ENCODE measurements around the gene CADM4.
A peak's percentile ranks its signal among the peaks of the same experiment; 100 is the strongest.

Gene CADM4

DNA sequence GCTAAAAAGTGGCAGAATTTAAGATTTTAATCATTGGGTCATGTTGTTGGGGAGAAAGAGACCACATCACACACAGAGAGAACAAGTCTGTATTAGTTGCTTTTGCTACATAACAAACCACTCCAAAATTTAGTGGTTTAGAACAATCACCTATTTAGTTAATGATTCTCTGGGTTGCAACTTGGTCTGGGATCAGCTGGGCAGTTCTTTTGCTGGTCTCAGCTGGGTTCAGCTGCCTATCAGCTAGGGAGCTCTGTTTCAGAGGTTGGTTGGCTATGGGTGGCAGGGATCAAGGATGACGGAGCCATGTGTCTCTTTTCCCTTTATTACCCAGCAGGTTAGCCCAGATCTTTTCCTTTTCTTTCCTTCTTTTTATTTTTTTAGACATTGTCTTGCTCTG lies 55.2 kb downstream of the CADM4 start:
- H3K9me3 ChIP-seq (ENCODE audit: control insufficient read depth, insufficient read depth, low read length): no peaks in the 10 kb centered on the region
- H3K9ac ChIP-seq (ENCODE audit: low read depth, low read length): no peak overlapping the region
- no peaks in the 10 kb centered on the region for H3K36me3 ChIP-seq (ENCODE audit: insufficient read depth, low read length)
- peaks cover 3% of the 10 kb centered on the region; the same call in 1 of the 2 replicates for H3K4me1 ChIP-seq (ENCODE audit: insufficient read depth, low read length)

DNA sequence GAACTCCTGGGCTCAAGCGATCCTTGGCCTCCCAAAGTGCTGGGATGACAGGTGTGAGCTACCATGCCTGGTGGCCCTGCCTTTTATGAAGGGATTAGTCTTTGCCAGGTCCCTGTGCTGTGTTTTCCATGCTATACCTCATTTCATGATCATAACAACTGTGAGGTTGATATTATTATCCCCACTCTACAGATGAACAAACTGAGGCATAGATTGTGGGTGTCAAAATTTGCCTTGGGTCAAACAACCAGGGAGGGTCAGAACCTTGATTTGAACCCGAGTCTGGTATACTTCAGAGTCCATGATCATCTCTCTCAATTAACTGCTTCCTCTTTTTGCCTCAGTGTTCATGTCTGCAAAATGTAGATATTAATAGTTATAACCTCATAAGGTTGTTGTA lies 57.2 kb downstream of the CADM4 start:
- Histone ChIP-seq H3K9me3 (ENCODE audit: control insufficient read depth, insufficient read depth, low read length) (no peaks in the 10 kb centered on the region; the same call in 1 of the 2 replicates), H3K36me3 (ENCODE audit: insufficient read depth, low read length) (no peaks in the 10 kb centered on the region), H3K9ac (ENCODE audit: low read depth, low read length) (no peak overlapping the region), H3K4me1 (ENCODE audit: insufficient read depth, low read length) (peaks cover 3% of the 10 kb centered on the region; the same call in 1 of the 2 replicates)

DNA sequence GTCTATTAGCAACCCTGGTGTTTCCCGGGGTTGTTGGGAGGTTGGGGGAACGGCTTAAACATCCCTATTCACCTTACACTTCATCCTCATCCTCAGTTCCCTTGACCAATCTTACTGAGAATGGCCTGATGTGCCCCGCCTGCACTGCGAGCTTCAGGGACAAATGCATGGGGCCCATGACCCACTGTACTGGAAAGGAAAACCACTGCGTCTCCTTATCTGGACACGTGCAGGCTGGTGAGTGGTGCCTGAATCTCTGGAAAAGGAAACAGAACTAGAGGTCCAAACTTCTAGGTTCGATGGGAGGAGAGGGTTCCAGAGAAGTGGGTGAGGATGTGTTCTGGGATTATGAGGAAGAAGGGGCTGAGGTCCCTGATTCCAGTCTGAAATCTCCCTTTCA lies 58.2 kb downstream of the CADM4 start:
- H3K36me3 ChIP-seq (ENCODE audit: insufficient read depth, low read length): no peaks in the 10 kb centered on the region
- H3K9ac ChIP-seq (ENCODE audit: low read depth, low read length): peak overlapping the region; percentile 61
- H3K9me3 ChIP-seq (ENCODE audit: control insufficient read depth, insufficient read depth, low read length): no peaks in the 10 kb centered on the region; the same call in 1 of the 2 replicates
- H3K4me1 ChIP-seq (ENCODE audit: insufficient read depth, low read length): peaks cover 3% of the 10 kb centered on the region; the same call in 1 of the 2 replicates

DNA sequence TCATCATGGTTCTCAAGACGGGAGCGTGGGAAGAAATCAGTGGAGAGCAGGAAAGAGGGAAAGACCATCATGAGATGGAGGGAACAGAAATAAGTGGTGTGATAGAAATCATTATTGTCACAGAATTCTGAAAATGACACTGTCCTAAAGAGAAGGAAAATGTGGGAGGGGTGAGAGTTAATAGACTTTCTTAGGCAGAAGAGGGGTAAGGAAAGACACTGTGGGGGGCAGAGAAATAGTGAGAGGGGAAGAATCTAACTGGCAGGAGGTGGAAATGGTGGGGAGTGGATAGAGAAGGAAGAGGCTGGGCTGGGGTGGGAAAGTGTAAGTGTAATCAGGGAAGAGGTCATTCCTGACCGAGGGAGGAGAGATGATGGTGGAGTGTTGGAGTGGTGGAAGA lies 60.9 kb downstream of the CADM4 start:
- Histone ChIP-seq H3K9me3 (ENCODE audit: control insufficient read depth, insufficient read depth, low read length) (no peaks in the 10 kb centered on the region; the same call in 1 of the 2 replicates), H3K9ac (ENCODE audit: low read depth, low read length) (no peak overlapping the region), H3K4me1 (ENCODE audit: insufficient read depth, low read length) (peaks cover 9% of the 10 kb centered on the region; the same call in 1 of the 2 replicates), H3K36me3 (ENCODE audit: insufficient read depth, low read length) (no peaks in the 10 kb centered on the region)

DNA sequence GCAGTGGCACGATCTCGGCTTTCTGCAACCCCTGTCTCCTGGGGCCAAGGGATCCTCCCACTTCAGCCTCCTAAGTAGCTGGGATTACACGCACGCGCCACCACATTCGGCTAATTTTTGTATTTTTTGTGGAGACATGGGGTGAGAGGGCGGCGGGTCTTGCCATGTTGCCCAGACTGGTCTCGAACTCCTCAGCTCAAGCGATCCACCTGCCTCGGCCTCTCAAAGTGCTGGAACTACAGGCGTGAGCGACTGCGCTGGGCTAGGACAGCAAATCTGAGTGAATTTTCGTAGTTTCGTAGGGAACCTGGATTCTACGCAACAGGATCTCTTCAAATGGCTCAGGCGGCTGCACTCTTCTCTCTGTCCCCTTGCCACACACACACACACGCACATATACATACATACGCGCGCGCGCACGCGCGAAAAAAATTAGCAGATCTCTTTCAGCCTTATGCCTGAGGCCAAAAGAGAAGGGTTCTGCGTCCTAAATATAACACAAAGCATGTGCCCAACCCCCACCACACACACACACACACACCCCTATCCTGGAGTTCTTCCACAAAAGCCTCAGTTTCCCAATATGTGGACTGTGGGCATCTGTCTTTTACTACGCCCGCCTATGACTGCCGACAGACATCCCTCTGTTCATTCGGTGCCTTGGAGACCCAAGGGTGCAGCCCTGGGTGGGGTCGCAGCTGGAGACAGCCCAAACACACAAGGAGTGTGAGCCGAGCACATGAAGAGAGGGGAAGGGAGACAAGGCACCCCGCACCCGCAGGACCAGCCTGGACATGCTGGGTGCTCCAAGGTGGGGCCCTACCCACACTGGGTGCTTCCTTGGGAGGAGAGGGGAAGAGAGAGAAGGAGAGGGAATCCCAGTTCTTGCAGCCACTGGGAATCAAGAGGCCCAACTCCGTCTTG lies 63.4 kb downstream of the CADM4 start:
- Histone ChIP-seq H3K9me3 (ENCODE audit: control insufficient read depth, insufficient read depth, low read length) (no peaks in the 10 kb centered on the region; the same call in 1 of the 2 replicates), H3K36me3 (ENCODE audit: insufficient read depth, low read length) (no peaks in the 10 kb centered on the region; the same call in 1 of the 2 replicates), H3K9ac (ENCODE audit: low read depth, low read length) (peak overlapping the region; percentile 47), H3K4me1 (ENCODE audit: insufficient read depth, low read length) (peaks cover 6% of the 10 kb centered on the region; the same call in 1 of the 2 replicates)

DNA sequence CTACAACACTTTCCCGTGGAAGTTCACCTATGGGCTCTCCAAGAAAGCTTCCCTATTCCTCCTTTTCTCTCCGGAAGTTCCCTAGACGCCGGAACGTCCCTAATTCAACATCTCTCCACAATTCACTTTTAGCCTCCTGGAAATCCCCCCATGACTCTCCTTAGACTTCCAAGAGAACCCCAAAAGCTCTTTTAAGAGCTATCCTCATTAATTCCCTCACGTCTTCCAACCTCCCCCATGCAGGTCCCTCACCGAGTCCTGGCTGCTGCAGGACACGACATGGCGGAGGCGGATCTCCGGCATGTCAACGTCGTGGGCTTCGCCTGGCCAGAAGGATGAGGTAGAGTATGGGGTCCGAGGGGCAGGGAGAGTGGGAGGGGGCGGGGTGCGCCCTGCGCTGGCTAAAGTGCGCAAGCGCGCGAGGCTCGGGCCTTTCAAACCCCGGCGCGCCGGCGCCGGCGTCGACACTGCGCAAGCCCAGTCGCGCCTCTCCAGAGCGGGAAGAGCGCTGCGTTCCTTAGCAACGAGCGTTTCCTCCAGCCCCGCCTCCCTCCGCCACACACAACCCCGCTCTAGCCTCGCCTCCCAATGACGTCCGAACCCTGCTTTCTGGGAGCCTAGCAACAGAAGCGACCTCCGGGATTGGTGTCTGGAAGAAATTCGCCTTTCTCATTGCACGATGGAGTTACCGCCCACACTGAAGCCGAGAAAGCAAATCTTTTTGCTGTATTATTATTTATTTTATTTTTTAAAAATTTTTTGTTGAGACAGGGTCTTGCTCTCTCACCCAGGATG lies 64.3 kb downstream of the CADM4 start, which contains the start of the genes PINLYP and XRCC1:
PINLYP (plus strand) TSS at position 646 of the 795 bp plus-strand sequence. CDS start 1,391 bp downstream, outside the sequence.
XRCC1 (minus strand) TSS at position 372 of the 795 bp plus-strand sequence; CDS start at position 303, 69 bp downstream.
- Histone ChIP-seq H3K9ac (ENCODE audit: low read depth, low read length) (peak within 1 kb of the TSS; percentile 98), H3K9me3 (ENCODE audit: control insufficient read depth, insufficient read depth, low read length) (no peaks in the 10 kb centered on the region; the same call in 1 of the 2 replicates), H3K4me1 (ENCODE audit: insufficient read depth, low read length) (peaks cover 6% of the 10 kb centered on the region; the same call in 1 of the 2 replicates), H3K36me3 (ENCODE audit: insufficient read depth, low read length) (no peaks in the 10 kb centered on the region; the same call in 1 of the 2 replicates)

DNA sequence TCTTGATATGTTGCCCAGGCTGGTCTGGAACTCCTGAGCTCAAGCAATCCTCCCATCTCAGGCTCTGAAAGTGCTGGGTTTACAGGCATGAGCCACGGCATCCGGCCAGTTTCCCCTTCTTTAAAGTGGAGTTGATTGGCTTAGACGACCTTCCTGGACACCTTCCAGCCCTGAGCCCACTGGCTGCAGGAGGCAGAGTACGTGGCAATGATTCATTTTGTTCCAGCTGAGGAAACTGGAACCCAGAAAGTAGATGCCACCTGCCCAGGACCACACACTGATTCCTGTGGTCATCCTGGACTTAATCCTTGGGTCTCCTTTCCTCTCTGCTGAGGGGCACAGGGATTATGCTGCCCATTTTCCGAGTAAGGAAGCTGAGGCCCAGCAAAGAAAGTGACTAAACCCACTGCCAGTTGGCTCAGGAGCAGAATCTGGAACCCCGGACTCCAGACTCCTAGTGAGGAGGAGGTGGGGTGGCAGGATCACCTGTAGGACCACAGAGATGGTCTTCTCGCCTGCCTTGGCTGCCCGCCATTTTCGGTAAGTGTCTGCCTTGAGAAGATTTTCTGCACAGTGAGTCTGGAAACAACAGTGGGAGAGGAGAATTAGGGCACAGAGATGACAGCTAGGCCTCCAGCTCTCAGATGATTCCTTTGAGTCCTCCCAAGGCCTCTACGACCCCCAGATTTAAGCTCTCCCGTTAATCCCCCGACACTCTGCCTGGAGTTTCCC lies 65.1 kb downstream of the CADM4 start:
- H3K4me1 ChIP-seq (ENCODE audit: insufficient read depth, low read length): peaks cover 6% of the 10 kb centered on the region; the same call in 1 of the 2 replicates

More for the DNA sequence above, 65.1 kb downstream of the CADM4 start:
- no peaks in the 10 kb centered on the region; the same call in 1 of the 2 replicates for H3K36me3 ChIP-seq (ENCODE audit: insufficient read depth, low read length)
- peak overlapping the region; percentile 98 for H3K9ac ChIP-seq (ENCODE audit: low read depth, low read length)
- no peaks in the 10 kb centered on the region; the same call in 1 of the 2 replicates for H3K9me3 ChIP-seq (ENCODE audit: control insufficient read depth, insufficient read depth, low read length)
